ENCODE measurements around the gene SLIT1.

Gene SLIT1

DNA sequence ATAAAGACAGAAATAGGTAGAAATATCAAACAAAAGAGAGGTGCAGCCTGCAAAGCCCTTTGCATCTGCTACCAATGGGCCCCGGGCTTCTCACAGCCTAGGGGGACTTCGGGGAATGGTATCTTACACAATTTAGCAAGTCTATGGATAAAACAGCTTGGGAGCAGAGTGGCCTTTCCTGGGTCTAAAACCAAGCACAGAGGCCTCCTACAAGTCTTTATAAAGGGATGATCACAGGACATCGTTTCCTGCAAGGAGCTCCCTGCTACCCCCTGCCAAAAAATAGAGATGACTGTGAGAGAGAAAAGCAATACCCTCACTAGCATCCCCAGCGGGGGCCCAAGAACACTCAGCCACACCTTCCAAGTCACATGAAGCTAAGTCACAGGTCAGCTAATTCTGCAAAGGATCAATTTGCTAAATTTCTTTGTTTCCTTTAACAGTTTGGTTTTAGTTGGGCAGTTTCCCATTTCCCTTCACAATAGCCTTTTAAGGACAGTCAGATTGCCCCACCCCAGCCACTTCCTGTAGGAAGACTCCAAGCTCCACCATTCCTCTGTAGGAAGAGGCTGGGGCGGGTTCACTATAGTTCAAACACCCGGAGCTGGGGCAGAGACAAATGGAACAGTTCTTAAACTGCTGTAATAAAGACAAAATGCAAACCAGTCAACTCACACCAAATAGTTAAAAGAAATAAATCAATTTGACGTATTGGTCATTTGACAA is 105.5 kb downstream of the SLIT1 start:
- DNase-seq (ENCODE audit: low read depth), result no peak

DNA sequence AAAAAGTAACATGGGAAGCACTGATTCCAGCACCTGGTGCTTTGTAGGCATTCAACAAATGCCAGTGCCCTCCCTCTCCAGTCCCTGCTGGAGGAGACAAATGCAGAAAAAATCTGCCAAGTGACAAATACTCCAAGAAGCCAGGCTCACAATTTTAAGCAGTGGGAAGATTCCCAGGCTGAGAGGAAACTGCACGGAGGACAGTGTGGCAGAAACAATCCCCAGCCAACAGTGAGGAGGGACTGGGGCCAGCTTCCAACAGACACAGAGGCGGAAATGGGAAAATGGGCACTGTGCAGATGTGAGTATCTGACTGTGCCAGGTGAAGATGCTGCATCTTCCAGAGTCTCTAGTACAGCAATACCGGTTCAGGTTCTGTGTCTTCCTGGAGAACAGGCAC is 106.3 kb downstream of the SLIT1 start:
- DNase-seq (ENCODE audit: low read depth), result no peak

DNA sequence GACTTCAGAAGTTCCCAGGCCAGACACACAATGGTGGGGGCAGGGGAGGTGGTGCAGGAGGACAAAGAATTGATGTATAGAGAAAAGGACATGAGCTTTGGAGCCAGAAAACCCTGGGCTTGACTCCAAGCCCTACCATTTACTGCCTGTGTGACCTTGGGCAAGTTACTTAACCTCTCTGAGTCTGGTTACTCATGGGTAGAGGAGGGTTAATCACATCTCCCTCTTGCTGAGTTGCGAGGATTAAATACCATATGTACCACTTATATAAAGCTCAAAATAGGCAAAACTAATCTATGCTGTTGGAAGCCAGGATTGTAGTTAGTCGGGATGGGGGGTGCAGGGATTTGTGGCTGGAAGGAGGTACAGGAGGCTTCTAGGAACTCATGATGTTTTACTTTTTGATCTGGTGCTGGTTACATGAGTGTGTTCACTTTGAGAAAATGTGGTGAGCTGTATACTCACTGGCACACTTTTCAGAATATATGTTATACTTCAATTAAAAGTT is 106.8 kb downstream of the SLIT1 start:
- DNase-seq (ENCODE audit: low read depth), result no peak

DNA sequence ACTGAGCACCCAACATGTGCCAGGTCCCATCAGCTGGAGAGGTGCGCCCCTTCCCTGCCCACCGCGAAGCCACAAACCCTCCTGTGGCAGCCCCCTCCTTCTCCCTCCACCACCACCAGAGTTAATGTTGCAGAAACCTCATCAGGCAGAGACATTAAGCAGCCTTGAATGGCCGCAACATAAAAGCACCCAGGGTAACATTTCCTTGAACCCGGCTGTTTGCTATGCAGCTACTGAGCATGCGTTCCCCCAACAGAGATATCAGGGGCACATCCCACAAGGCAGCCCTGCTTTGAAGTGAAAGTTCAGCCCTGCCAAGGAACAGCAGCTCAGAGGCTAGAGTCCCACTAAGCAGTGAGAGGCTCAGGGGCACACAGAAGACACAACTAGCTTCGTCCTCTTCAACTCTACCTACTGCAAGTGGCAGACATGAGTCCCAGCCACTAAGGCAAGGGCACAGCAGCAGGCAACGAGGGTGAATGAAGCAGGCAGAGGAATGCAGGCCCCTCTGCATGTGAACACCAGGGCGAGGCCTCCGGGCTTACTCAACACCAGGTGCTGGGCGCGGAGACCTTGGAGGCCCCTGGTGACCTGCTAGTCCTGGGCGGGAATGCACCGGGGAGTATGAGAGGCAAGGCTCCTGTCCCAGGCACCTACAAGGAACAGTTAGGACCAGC is 107.4 kb downstream of the SLIT1 start:
- no peak for DNase-seq (ENCODE audit: low read depth)

DNA sequence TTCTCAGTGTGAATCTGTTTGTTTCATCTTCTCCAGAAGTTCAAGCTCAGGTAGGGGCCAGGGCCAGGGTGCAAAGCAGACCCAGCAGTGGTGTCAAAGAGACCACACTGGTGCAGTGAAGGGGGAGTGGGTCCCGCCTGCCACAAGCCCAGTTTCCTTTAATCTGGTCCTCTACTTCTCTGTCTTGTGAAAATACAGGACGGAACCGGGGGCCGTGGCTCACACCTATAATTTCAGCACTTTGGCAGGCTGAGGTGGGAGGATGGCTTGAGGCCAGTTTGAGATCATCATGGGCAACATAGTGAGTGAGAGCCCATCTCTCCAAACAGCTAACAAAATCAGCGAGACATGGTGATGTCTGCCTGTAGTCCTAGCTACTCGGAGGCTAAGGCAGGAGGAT is 109.0 kb downstream of the SLIT1 start:
- DNase-seq (ENCODE audit: low read depth), result no peak

DNA sequence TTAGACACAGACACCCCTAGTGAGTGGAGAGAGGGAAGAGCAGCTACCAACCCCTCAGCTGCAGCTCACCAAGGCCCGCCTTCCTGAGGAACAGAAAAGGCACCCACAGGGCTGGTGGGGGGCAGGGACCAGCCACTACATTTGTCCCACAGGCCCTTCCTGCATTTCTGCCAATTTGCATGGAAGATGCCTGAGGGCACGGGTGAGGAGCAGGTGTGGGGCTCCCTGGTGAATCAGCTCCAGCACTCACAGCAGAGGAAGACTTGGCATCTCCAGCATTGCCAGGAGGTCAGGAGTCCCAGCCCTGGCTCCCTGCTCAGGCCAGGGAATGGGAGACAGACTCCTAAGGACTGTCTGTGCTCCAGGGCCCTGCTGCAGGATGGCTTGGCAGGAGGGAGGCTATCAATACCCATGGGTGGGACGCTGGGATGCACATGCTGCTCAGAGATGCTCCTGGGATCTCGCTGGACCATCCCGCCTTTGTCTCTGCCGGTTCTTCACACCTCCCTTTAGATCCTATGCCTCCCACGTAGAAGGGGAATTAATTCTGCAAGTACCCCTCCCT is 109.7 kb downstream of the SLIT1 start:
- no peak for DNase-seq (ENCODE audit: low read depth)

DNA sequence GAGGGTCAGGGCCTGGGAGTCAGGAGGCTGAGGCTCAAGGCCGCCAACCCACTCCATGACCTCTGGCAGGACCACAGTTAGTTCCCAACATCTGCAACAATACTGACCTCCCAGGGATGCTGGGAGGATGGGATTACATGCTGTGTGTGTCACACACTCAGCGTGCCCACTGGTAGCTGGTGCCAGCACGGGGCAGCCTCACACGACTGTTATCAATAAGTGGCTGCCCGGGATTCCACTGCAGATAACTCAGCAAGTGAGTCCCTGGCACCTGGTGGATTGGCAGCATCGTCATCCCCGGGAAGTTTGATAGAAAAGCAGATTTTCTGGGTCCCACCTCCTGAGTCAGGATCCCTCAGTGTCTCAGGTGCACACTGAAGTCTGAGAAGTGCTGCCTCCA is 110.3 kb downstream of the SLIT1 start:
- no peak for DNase-seq (ENCODE audit: low read depth)

DNA sequence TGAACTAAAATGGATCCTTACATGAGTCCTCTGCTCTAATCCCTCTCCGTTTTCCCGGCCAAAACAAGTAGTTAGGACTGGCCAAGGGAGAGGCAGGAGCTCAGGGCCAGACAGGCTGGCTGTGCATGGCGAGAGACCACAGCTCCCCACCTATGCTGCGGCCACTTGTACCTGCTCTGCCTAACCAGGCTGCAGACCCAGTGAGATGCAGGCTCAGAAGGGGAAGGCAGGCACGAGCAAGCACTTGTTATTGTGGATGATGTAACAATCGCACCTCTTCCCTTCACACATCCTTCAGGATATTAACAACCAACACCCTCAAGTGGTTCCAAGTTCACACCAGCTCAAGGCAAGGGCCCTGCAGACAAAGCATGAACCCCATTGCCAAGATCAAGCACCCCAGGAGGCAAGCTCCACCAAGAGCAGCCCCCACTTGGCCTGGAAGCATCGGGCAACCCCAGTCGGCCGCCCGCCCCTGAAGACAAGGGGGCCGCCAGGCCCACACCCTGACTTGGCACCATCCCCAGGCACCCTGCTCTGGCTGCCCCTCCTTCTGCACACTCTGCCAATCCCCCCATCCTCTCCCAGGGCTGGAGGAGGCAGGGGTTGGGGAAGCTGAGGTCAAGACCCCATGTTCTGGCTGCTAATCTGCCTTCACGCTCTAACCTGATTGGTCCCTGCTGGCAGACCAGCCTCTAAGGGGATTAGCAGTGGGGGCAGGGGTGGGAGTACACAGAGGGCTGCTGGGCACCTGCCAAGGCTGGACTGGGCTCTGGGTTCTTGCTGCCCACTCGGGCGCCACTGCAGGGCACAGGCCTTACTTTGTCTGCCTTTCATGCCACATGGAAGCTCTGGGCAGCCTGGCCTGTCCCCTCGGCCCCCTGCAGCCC is 111.3 kb downstream of the SLIT1 start:
- DNase-seq (ENCODE audit: low read depth), result no peak

DNA sequence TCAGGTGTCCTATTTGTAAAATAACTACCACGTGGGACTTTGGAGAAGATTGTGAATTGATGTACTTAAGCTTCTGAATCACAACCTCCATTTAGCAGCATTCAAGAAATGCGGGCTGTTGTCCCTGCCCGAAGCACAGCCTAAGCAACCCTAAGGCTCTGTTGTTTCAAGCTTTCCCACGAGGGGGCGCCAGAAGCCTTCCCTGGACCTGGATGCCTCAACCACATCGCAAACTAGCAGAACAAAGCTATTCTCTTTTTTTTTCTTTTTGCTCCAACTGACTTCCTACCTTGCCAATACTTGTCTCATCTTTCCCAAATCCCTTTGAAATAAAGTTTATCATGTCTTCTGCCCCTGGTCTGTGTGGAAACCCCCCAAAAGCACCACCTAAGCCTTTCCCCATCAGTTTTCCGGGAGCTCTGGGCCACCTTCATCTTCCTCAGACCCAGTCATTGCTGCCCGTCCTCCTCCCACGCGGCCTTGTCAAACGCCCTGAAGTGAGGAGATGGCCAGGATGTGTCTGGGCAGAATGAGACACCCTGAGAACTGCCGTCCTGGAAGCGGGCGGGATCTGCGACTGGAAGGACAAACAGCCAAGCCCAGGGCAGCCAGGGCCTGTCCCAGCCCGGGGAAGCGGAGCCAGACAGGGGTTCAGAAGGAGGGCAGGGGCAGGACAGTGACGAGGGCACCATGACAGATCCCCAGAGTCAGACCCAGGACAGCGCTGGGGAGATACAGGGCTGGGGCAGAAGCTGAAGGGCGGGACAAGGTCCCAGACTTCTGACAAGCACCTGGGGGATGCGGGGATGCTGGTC is 112.7 kb downstream of the SLIT1 start:
- DNase-seq (ENCODE audit: low read depth), result peak; percentile 59

DNA sequence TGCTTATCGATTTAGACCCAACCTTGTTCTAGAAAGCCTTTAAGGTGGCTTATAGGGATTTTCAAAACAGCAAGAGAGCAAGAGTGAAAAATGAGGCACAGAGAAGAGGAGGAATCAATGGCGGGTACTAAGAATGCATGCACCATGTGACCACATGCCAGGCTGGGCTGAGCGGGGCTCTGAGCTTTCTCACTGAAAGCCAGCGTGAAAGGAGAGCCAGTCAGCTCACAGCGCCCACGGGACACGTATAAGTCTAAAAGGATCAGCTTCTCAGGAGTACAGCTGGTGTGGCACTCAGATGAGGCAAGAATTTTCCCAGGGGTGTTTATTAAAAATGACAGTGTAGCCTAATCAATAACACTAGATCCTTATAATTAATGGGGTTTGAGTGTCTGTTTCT is 114.3 kb downstream of the SLIT1 start:
- no peak for DNase-seq (ENCODE audit: low read depth)

DNA sequence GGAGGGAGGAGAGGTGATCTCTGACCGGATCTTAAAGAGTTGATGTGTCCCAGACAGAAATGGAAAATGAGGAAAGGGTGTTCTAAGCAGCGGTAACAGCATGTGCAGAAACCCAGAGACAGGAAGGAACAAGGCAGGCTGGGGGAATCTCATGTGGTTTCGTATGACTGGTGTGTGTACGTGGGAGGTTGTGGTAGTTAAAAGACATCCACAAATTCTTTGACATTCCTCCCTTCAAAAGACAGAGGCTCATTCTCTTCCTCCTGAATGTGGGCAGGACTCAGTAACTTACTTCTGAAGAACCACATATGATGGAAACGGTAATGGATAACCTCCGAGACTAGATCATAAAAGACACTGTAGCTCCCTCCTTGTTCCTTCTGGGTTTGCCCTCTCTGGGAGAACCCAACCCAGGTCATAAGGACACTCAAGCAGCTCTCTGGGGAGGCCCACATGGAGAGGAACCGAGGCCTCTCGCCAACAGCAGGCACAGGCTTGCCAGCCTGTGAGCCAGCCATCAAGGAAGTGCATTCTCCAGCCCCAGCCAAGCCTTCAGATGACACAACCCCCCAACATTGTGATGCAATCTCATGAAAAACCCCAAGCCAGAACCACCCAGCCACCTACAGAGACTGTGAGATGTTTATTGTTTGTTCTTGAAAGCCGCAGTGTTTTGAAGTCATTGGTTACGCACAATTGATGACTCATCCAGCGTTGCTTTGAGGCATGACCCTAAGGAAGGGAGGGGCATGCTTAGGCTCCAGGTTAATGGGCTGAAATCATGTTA is 116.0 kb downstream of the SLIT1 start:
- no peak for DNase-seq (ENCODE audit: low read depth)

DNA sequence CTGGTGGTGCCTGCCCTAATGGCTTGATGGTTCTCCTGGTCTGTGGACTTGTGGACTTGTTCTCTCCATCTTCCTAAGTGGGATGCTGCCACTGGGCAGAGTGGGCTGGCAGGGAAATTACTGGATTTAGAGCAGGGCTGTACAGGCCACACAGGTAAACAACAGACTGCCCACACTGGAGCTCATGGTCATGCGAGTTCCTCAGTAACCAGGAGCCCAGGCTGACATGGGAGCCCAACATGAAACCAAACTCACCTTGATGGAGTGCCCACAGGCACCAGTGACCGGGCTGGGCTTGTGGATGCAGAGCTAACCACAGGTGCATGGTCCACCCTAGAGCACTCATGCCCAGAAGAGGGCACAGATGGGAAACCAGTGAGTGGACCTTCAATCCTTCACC is 116.7 kb downstream of the SLIT1 start:
- no peak for DNase-seq (ENCODE audit: low read depth)

DNA sequence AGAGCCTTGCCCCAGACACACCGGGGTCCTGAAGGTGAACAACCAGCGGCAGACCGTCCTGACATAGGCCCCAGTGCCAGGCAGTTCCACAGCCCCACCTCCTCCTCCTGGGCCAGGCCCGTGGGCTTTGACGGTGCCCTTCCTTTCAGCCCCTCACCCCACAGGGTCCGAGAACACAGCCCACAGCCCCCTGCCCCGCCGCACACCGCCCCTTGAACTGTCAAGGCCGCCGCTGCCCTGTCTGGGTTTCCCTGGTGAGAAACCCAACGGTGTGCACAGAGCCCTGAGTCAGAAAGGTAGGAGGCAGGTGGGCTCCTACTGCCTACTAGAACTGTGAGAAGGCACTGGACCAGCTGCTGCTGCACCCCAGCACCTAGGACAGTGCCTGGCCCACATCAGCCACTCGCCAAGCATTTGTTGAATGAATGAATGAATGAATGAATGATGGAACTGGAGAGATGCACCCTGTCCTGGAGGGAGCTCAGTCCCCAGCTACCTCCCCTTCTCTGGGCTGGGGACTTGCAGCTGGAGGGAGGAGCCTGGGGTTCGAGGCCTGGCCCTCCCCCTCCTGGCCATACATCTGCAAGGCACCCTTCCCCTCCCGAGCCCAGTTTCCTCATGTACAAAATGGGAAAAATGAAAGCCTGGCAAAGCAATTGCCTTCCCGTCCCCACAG is 117.9 kb downstream of the SLIT1 start:
- no peak for DNase-seq (ENCODE audit: low read depth)

DNA sequence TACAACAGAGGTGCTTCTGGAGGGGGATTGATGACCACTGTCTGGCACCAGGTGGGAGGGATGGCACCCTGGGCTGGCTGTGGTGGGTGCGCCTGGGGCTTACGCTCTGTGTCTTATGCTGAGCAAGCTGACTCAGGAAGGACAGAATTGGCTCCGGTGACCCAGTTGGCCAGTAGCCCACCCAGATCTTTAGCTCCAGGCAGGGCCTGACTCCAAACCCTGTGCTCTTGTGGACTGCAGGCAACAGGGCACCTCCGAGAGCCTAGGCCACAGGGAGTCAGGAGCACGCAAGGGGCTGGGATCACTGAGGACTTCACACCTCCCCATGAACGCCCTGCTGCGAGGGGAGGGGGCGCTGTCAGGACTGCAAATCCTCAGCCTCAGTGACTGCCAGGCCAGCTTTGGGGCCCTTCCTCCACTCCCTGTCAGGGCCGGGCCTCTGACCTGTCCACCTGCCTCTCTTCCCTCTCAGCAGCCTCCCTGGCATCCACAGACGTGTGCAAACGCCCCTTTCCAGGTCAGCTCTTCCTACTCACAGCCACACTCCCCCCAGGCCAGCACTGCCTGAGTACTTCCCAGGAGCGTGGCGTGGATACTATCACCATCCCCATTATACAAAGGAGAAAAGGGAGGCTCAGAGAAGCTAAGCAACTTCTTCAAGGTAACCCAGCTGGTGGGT is 118.7 kb downstream of the SLIT1 start:
- no peak for DNase-seq (ENCODE audit: low read depth)

DNA sequence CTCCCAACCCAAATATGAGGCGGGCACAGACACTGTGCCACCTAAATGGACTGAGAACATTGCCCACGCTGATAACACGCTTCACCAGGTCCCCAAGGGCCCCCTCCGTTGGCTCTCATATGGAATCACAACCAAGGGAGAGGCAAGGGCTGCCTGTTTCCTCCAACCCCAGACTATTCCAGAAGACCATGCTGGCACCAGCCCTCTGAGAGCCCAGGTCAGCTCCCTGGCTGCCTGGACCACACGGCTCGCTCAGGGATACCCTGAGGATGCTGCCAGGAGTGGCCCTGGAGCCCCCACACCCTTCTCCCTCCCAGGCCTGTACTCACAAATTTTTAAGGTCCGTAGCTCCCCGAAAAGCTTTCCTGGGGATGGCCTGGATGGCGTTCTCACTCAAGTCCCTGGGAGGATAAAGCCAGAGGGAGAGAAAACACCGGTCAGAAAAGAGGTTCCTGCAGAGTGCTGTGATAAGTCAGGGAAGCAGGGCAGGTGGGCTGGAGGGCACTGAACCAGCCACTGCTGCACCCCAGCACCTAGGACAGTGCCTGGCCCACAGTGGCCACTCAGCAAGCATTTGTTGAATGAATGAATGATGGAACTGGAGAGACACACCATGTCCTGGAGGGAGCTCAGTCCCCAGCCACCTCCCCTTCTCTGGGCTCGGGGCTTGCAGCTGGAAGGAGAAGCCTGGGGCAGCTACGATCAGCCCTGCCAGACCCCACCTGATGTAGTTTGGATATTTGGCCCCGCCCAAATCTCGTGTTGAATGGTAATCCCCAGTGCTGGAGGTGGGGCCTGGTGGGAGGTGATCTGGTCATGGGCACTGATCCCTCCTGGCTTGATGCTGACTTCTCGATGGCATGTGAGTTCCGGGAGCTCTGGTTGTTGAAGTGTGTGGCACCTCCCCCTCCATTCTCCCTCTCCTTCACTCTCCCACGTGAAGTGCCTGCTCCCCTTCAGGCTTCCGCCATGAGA is 119.8 kb downstream of the SLIT1 start:
- no peak for DNase-seq (ENCODE audit: low read depth)

DNA sequence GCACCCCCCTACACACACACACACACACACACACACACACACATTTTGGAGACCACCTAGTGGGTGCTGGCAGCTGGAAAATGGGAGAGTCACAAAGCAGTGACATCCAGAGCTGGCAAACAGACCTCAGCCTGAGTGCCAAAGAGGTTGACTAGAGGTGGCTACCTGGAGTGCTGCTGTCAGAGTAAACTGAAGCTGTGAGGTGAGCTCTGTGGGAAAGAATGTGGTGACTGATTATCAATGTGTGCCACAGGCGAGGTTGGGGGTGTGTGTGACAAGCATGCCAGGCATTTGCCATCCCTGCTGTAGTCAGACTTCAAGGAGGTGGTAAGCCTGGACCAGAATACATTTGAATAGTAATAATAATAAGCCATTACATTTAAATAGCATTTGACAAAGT is 120.6 kb downstream of the SLIT1 start:
- DNase-seq (ENCODE audit: low read depth), result no peak

DNA sequence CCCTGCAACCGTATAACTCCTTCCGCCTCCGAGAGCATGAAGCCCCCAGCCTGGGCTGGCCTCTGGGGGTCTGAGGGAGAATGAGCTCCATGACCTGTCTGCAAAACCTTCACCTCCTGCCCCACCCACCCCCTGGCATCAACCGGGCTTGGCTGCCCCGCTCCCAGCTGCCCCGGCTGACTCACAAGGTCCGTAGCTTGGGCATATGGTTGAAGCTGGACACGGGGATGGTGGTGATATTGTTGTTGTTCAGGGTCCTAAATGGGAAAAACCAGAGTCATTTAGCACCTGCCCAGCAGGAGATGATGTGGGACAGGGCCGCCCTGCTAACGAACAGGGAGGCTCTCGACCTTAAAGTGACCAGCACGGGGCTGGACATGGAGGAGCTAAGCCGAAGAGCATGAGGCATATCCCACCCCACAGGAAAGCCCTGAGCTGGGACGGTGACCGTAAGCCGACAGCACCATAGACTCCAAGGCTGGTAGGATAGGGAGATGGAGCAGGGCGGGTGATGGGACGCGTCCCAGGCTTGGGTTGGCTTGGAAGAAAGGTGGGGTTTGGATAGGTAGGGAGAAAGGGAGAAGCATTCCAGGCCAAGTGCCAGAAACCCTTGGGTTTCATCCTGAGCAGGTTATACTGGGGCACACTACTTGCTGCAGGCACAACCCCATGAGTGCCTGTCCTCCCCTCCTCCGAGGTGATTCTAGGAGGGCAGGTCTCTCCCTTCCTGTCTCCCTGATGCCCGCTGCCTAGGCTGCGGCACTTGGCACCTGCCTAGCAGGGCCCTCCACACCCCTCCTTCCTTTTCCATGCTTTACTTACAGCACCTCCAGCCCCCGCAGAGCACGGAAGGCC is 121.5 kb downstream of the SLIT1 start:
- DNase-seq (ENCODE audit: low read depth), result no peak

Data from T follicular helper cell (primary cell).